ENCODE measurements around the gene USP6NL. TPM values are rescaled to one million over a fixed set of nuclear protein-coding genes. Genes with fewer than 3 reads are reported as not detected.

The USP6NL gene
- total RNA-seq, 2 donors from 2014 or later: 13.5 to 19.3 TPM

- Histone ChIP-seq H3K9ac (ENCODE audit: low read depth in 2 of 2, low read length in 2 of 2) (no peak overlapping the region), H3K27ac (no peak overlapping the region), H3K27me3 (no peaks in the 10 kb centered on the region), H3K4me1 (peaks cover 4% of the 10 kb centered on the region), H3K4me3 (no peak overlapping the region), H3K36me3 (no peaks in the 10 kb centered on the region), H3K9me3 (no peaks in the 10 kb centered on the region)
- no peak for DNase-seq
- no peak for TF ChIP-seq CTCF (IDR thresholded peaks at IDR 0.05)
- intact Hi-C loops (cut with DNase I): no loop called here
Observed at GRCh38 chr10:11532306-11532705, 79.1 kb downstream of the USP6NL start.

GRCh38 chr10:11530806-11531205, 80.6 kb downstream of the USP6NL start:
- H3K4me3 ChIP-seq: no peak overlapping the region

GRCh38 chr10:11529276-11529903, 82.1 kb downstream of the USP6NL start:
- Histone ChIP-seq H3K36me3 (no peaks in the 10 kb centered on the region), H3K27me3 (no peaks in the 10 kb centered on the region), H3K9me3 (no peaks in the 10 kb centered on the region), H3K4me1 (peaks cover 4% of the 10 kb centered on the region), H3K9ac (ENCODE audit: low read depth in 2 of 2, low read length in 2 of 2) (no peak overlapping the region), H3K4me3 (no peak overlapping the region), H3K27ac (no peak overlapping the region)
- DNase-seq: no peak
- TF ChIP-seq CTCF (IDR thresholded peaks at IDR 0.05): no peak
- intact Hi-C loops (cut with DNase I): loop anchor here (10.0 kb wide), 1 partner anchor 75 kb away; no protein-coding TSS in a partner anchor

More at GRCh38 chr10:11530806-11531205, 80.6 kb downstream of the USP6NL start:
- Histone ChIP-seq H3K27me3 (no peaks in the 10 kb centered on the region), H3K9me3 (no peaks in the 10 kb centered on the region), H3K9ac (ENCODE audit: low read depth in 2 of 2, low read length in 2 of 2) (no peak overlapping the region), H3K27ac (no peak overlapping the region), H3K4me1 (peaks cover 4% of the 10 kb centered on the region), H3K36me3 (no peaks in the 10 kb centered on the region)
- no peak for TF ChIP-seq CTCF (IDR thresholded peaks at IDR 0.05)
- DNase-seq: no peak
- intact Hi-C loops (cut with DNase I): no loop called here

GRCh38 chr10:11528286-11528685, 83.2 kb downstream of the USP6NL start:
- intact Hi-C loops (cut with DNase I): loop anchor here (10.0 kb wide), 1 partner anchor 77 kb away; no protein-coding TSS in a partner anchor
- Histone ChIP-seq H3K27ac (no peak overlapping the region), H3K9me3 (no peaks in the 10 kb centered on the region), H3K4me1 (peaks cover 3% of the 10 kb centered on the region), H3K4me3 (no peak overlapping the region), H3K36me3 (no peaks in the 10 kb centered on the region), H3K27me3 (no peaks in the 10 kb centered on the region), H3K9ac (ENCODE audit: low read depth in 2 of 2, low read length in 2 of 2) (no peak overlapping the region)
- DNase-seq: no peak
- TF ChIP-seq CTCF (IDR thresholded peaks at IDR 0.05): no peak

GRCh38 chr10:11527691-11528255, 83.7 kb downstream of the USP6NL start:
- intact Hi-C loops (cut with DNase I): loop anchor here (10.0 kb wide), 1 partner anchor 77 kb away; no protein-coding TSS in a partner anchor
- no peaks in the 10 kb centered on the region for H3K27me3 ChIP-seq
- no peaks in the 10 kb centered on the region for H3K36me3 ChIP-seq
- no peaks in the 10 kb centered on the region for H3K9me3 ChIP-seq
- H3K9ac ChIP-seq (ENCODE audit: low read depth in 2 of 2, low read length in 2 of 2): peak overlapping the region in 1 of 2 donors; percentile 21
- no peak overlapping the region for H3K27ac ChIP-seq
- no peak for TF ChIP-seq CTCF (IDR thresholded peaks at IDR 0.05)
- no peak for DNase-seq
- no peaks in the 10 kb centered on the region for H3K4me1 ChIP-seq
- H3K4me3 ChIP-seq: no peak overlapping the region

Measured in colonic mucosa (tissue), 4 donors.